Measurements from ENCODE around the gene ACAA1. TPM values are rescaled to one million over a fixed set of nuclear protein-coding genes. Genes with fewer than 3 reads are reported as not detected.
"Not testable (repeated sequence)": the region's sequence is repeated elsewhere in the genome, so short reads cannot be mapped to it uniquely, and the experiment has no call there.

The ACAA1 gene
- total RNA-seq, 2 experiments from 2014 or later = 56.4 to 58.9 TPM

- no peaks in the 10 kb centered on the region for H3K36me3 ChIP-seq (ENCODE audit: insufficient read depth, low read length)
- H3K27ac Mint-ChIP-seq = peak overlapping the region; percentile 99
- no peaks in the 10 kb centered on the region for H3K27me3 Mint-ChIP-seq
- DNase-seq (no peak), ATAC-seq (ENCODE audit: poor library complexity) (no peak)
- CTCF ChIA-PET = interaction anchor here (0.8 to 3.3 kb wide), 7 partner anchors 8 to 332 kb away, joined by 3 to 13 read pairs (median 4); partner anchors contain the start of genes ACAA1 and EXOG
- POLR2A ChIA-PET = interaction anchor here (0.6 to 5.5 kb wide), 19 partner anchors 8 to 1243 kb away, joined by 3 to 208 read pairs (median 4); partner anchors contain the start of genes ACAA1, ACVR2B, DLEC1 and EPM2AIP1
- H3K4me1 ChIP-seq (ENCODE audit: insufficient read depth, low read length) = peaks cover 34% of the 10 kb centered on the region
- TF ChIP-seq CTCF (IDR thresholded peaks at IDR 0.05) = no peak
- peak overlapping the region; percentile 80 for H3K4me3 ChIP-seq (ENCODE audit: low read length)
- H3K9me3 ChIP-seq (ENCODE audit: control insufficient read depth in 1 of 2, insufficient read depth in 1 of 2, low read length in 2 of 2) = no peaks in the 10 kb centered on the region
- peaks cover 47% of the 10 kb centered on the region for H3K4me1 Mint-ChIP-seq (ENCODE audit: low read depth)
- H3K27ac ChIP-seq (ENCODE audit: low read depth in 1 of 2, low read length in 2 of 2) = peak overlapping the region; percentile 98 to 100
- no peaks in the 10 kb centered on the region for H3K9me3 Mint-ChIP-seq
- no peaks in the 10 kb centered on the region for H3K27me3 ChIP-seq (ENCODE audit: control insufficient read depth in 1 of 2, insufficient read depth in 2 of 2, low read length in 2 of 2)
- H3K4me3 Mint-ChIP-seq = peak overlapping the region; percentile 91
- H3K36me3 Mint-ChIP-seq (ENCODE audit: low read depth) = peaks cover 18% of the 10 kb centered on the region
- intact Hi-C loops (cut with DNase I, micrococcal nuclease) = loop anchor here in 1 of 2 experiments (1.0 kb wide), 1 partner anchor 25 kb away; no protein-coding TSS in a partner anchor
Measured at GRCh38 chr3:38163841-38164642, 27.1 kb upstream of the ACAA1 start.

GRCh38 chr3:38163117-38163840 lies 26.4 kb upstream of the ACAA1 start:
- no peaks in the 10 kb centered on the region for H3K9me3 ChIP-seq (ENCODE audit: control insufficient read depth in 1 of 2, insufficient read depth in 1 of 2, low read length in 2 of 2)
- no peaks in the 10 kb centered on the region for H3K36me3 ChIP-seq (ENCODE audit: insufficient read depth, low read length)
- TF ChIP-seq CTCF (IDR thresholded peaks at IDR 0.05) = no peak
- H3K27ac ChIP-seq (ENCODE audit: low read depth in 1 of 2, low read length in 2 of 2) = no peak overlapping the region
- Mint-ChIP-seq H3K4me1 (ENCODE audit: low read depth) (peaks cover 39% of the 10 kb centered on the region), H3K9me3 (no peaks in the 10 kb centered on the region), H3K27ac (peak overlapping the region; percentile 99), H3K27me3 (no peaks in the 10 kb centered on the region), H3K4me3 (peak overlapping the region; percentile 38), H3K36me3 (ENCODE audit: low read depth) (peaks cover 18% of the 10 kb centered on the region)
- peak in 3 of 14 experiments; percentile 32 to 58 (median 33) for DNase-seq
- no peaks in the 10 kb centered on the region for H3K27me3 ChIP-seq (ENCODE audit: control insufficient read depth in 1 of 2, insufficient read depth in 2 of 2, low read length in 2 of 2)
- H3K4me3 ChIP-seq (ENCODE audit: low read length) = no peak overlapping the region
- peaks cover 34% of the 10 kb centered on the region for H3K4me1 ChIP-seq (ENCODE audit: insufficient read depth, low read length)
- ChIA-PET CTCF (interaction anchor here (1.0 to 3.3 kb wide), 3 partner anchors 8 to 26 kb away, joined by 4 to 13 read pairs (median 7); partner anchors contain the start of gene ACAA1), POLR2A (interaction anchor here (1.9 to 5.5 kb wide), 3 partner anchors 9 to 124 kb away, joined by 13 to 208 read pairs (median 17); partner anchors contain the start of genes ACAA1, DLEC1 and MYD88)
- intact Hi-C loops (cut with DNase I, micrococcal nuclease) = no loop called here
- ATAC-seq (ENCODE audit: poor library complexity) = no peak

- H3K27ac Mint-ChIP-seq; CTCF ChIA-PET; intact Hi-C loops (cut with DNase I, micrococcal nuclease); DNase-seq; H3K27me3 Mint-ChIP-seq; H3K36me3 ChIP-seq (ENCODE audit: insufficient read depth, low read length); H3K4me3 ChIP-seq (ENCODE audit: low read length); H3K27me3 ChIP-seq (ENCODE audit: control insufficient read depth in 1 of 2, insufficient read depth in 2 of 2, low read length in 2 of 2); ATAC-seq (ENCODE audit: poor library complexity); H3K36me3 Mint-ChIP-seq (ENCODE audit: low read depth); H3K9me3 ChIP-seq (ENCODE audit: control insufficient read depth in 1 of 2, insufficient read depth in 1 of 2, low read length in 2 of 2); POLR2A ChIA-PET; H3K4me3 Mint-ChIP-seq; H3K27ac ChIP-seq (ENCODE audit: low read depth in 1 of 2, low read length in 2 of 2); H3K9me3 Mint-ChIP-seq: not testable (repeated sequence)
- H3K4me1 Mint-ChIP-seq (ENCODE audit: low read depth) = peaks cover 15% of the 10 kb centered on the region
- peaks cover 13% of the 10 kb centered on the region for H3K4me1 ChIP-seq (ENCODE audit: insufficient read depth, low read length)
Measured at GRCh38 chr3:38160704-38161103, 23.8 kb upstream of the ACAA1 start.
